Activated T-cell treated with anti-CD3 and anti-CD28 coated beads for 4 hours (primary cell): ENCODE measurements around the gene RALB.
"Not testable (repeated sequence)": the region's sequence is repeated elsewhere in the genome, so short reads cannot be mapped to it uniquely, and the experiment has no call there.

ENCODE experiments used
- DNase-seq: peaks from one replicate; pipeline ENCODE4 v3.0.0-alpha.2; 2020

RALB gene

GRCh38 chr2:120318626-120319025 is 66.0 kb downstream of the RALB start:
- no peak for DNase-seq

GRCh38 chr2:120319123-120319522 is 66.5 kb downstream of the RALB start:
- no peak for DNase-seq

- DNase-seq = no peak
Measured at GRCh38 chr2:120319686-120320317, 67.2 kb downstream of the RALB start.

GRCh38 chr2:120320318-120320851 is 67.7 kb downstream of the RALB start:
- no peak for DNase-seq

GRCh38 chr2:120320887-120321556 is 68.4 kb downstream of the RALB start:
- DNase-seq = not testable (repeated sequence)

GRCh38 chr2:120321721-120322284 is 69.2 kb downstream of the RALB start:
- no peak for DNase-seq

GRCh38 chr2:120322329-120322728 is 69.7 kb downstream of the RALB start:
- DNase-seq = no peak

- no peak for DNase-seq
Measured at GRCh38 chr2:120323214-120323613, 70.6 kb downstream of the RALB start.

- DNase-seq = no peak
Measured at GRCh38 chr2:120323807-120324399, 71.3 kb downstream of the RALB start.

GRCh38 chr2:120324933-120325332 is 72.3 kb downstream of the RALB start:
- no peak for DNase-seq

GRCh38 chr2:120326066-120326465 is 73.4 kb downstream of the RALB start:
- no peak for DNase-seq

GRCh38 chr2:120330946-120331822 is 78.5 kb downstream of the RALB start:
- DNase-seq = no peak

- no peak for DNase-seq
Measured at GRCh38 chr2:120331903-120332302, 79.3 kb downstream of the RALB start.

GRCh38 chr2:120332384-120332783 is 79.7 kb downstream of the RALB start:
- no peak for DNase-seq

GRCh38 chr2:120334068-120334467 is 81.4 kb downstream of the RALB start:
- no peak for DNase-seq

GRCh38 chr2:120336749-120337148 is 84.1 kb downstream of the RALB start:
- DNase-seq = no peak

GRCh38 chr2:120338015-120338414 is 85.4 kb downstream of the RALB start:
- no peak for DNase-seq

- DNase-seq = no peak
Measured at GRCh38 chr2:120341977-120342376, 89.3 kb downstream of the RALB start.

- no peak for DNase-seq
Measured at GRCh38 chr2:120342446-120342845, 89.8 kb downstream of the RALB start.

- no peak for DNase-seq
Measured at GRCh38 chr2:120343100-120343432, 90.4 kb downstream of the RALB start.

- DNase-seq = peak; percentile 39
Measured at GRCh38 chr2:120343433-120344105, 90.9 kb downstream of the RALB start.
